IMR-90 (cell line): ENCODE data around the gene PGF. TPM values are rescaled to one million over a fixed set of nuclear protein-coding genes. Genes with fewer than 3 reads are reported as not detected.

Source experiments
- ATAC-seq: fragments of 200-7000 bp; cut with Tn5 transposase; 2 replicates; pipeline ENCODE4 v1.9.1; 2020; ENCODE audit warnings: low read depth, mild to moderate bottlenecking, moderate library complexity
- BruUV-seq: library from RNA; stranded (reverse); fragments of 400-500 nt; replicated peaks from 2 replicates; lab custom pipeline; 2021; lab: Mats Ljungman, UMichigan
- CTCF ChIA-PET: fragments of 300-600 bp; formaldehyde crosslinking; extraction: SDS; loops from one replicate; lab custom pipeline; 2021; ENCODE audit warnings: antibody characterized with exemption; lab: Yijun Ruan, JAX
- POLR2A ChIA-PET: fragments of 300-600 bp; sonication (Branson Sonifier 250); formaldehyde crosslinking; loops from one replicate; lab custom pipeline; 2022; ENCODE audit warnings: antibody characterized with exemption; ENCODE audit not compliant: unreplicated experiment; lab: Charles Lee
- DNase-seq: peaks from one replicate; pipeline ENCODE4 v3.0.0; 2013
- H2AFZ ChIP-seq: replicated peaks from 2 replicates; pipeline ENCODE3; 2013; ENCODE audit warnings: low read length, mild to moderate bottlenecking; ENCODE audit not compliant: poor library complexity
- H2AK5ac ChIP-seq: 2 replicates; pipeline ENCODE4 v1.6.1; 2013; ENCODE audit warnings: low read depth, low read length, inconsistent platforms
- H2AK9ac ChIP-seq: replicated peaks from 2 replicates; pipeline ENCODE3; 2013; ENCODE audit warnings: mild to moderate bottlenecking, low read depth, low read length, moderate library complexity; ENCODE audit not compliant: poor library complexity
- H2BK120ac ChIP-seq: 2 replicates; pipeline ENCODE4 v1.6.1; 2013; ENCODE audit warnings: low read depth, low read length, inconsistent platforms
- H2BK15ac ChIP-seq: 3 replicates; pipeline ENCODE4 v1.6.1; 2013; ENCODE audit warnings: low read depth, low read length, inconsistent platforms
- H2BK20ac ChIP-seq: 2 replicates; pipeline ENCODE4 v1.6.1; 2013; ENCODE audit warnings: low read depth, mild to moderate bottlenecking, inconsistent platforms, low read length, moderate library complexity
- H2BK5ac ChIP-seq: 2 replicates; pipeline ENCODE4 v1.6.1; 2013; ENCODE audit warnings: mild to moderate bottlenecking, low read depth, low read length, inconsistent platforms; ENCODE audit not compliant: poor library complexity, severe bottlenecking
- H3K14ac ChIP-seq: replicated peaks from 2 replicates; pipeline ENCODE4 v1.6.1; 2013; ENCODE audit warnings: low read depth, low read length, inconsistent platforms
- H3K18ac ChIP-seq: 2 replicates; pipeline ENCODE4 v1.6.1; 2013; ENCODE audit warnings: low read depth, low read length, control low read depth
- H3K23ac ChIP-seq: 2 replicates; pipeline ENCODE4 v1.6.1; 2013; ENCODE audit warnings: low read depth, low read length, inconsistent platforms
- H3K27ac ChIP-seq: 2 replicates; pipeline ENCODE4 v1.5.1; 2013; ENCODE audit warnings: mild to moderate bottlenecking, control low read depth, low read length; ENCODE audit not compliant: insufficient read depth
- H3K27me3 ChIP-seq: 2 replicates; pipeline ENCODE4 v1.6.1; 2013; ENCODE audit warnings: low read length; ENCODE audit not compliant: control insufficient read depth, insufficient read depth
- H3K36me3 ChIP-seq: 2 replicates; pipeline ENCODE4 v1.6.1; 2013; ENCODE audit warnings: low read length, mixed read lengths; ENCODE audit not compliant: control insufficient read depth, insufficient read depth
- H3K4ac ChIP-seq: 2 replicates; pipeline ENCODE4 v1.6.1; 2013; ENCODE audit warnings: low read depth, low read length, inconsistent platforms
- H3K4me1 ChIP-seq: 2 replicates; pipeline ENCODE4 v1.6.1; 2013; ENCODE audit warnings: low read length, mixed read lengths; ENCODE audit not compliant: control insufficient read depth, insufficient read depth
- H3K4me2 ChIP-seq: 2 replicates; pipeline ENCODE4 v1.6.1; 2013; ENCODE audit warnings: low read depth, mild to moderate bottlenecking, control low read depth, low read length, moderate library complexity
- H3K4me3 ChIP-seq: 2 replicates; pipeline ENCODE4 v1.5.1; 2013; ENCODE audit warnings: low read depth, mild to moderate bottlenecking, control low read depth, low read length, moderate library complexity; ENCODE audit not compliant: insufficient read depth
- H3K56ac ChIP-seq: 2 replicates; pipeline ENCODE4 v1.6.1; 2013; ENCODE audit warnings: low read length, inconsistent platforms; ENCODE audit not compliant: insufficient read depth; ENCODE audit errors: extremely low read depth
- H3K79me1 ChIP-seq, 2 experiments: 2 replicates each; pipeline ENCODE4 v1.6.1; 2013; ENCODE audit warnings: low read length in 2 of 2, inconsistent platforms in 1 of 2, low read depth in 1 of 2
- H3K9ac ChIP-seq: 2 replicates; pipeline ENCODE4 v1.6.1; 2013; ENCODE audit warnings: low read depth, low read length, control low read depth
- H3K9me1 ChIP-seq: 2 replicates; pipeline ENCODE4 v1.6.1; 2013; ENCODE audit warnings: low read length, inconsistent platforms; ENCODE audit not compliant: insufficient read depth
- H3K9me3 ChIP-seq: 2 replicates; pipeline ENCODE4 v1.6.1; 2013; ENCODE audit warnings: low read length; ENCODE audit not compliant: control insufficient read depth, insufficient read depth
- H4K20me1 ChIP-seq: 2 replicates; pipeline ENCODE4 v1.6.1; 2013; ENCODE audit warnings: low read length, inconsistent platforms; ENCODE audit not compliant: insufficient read depth
- H4K5ac ChIP-seq: 2 replicates; pipeline ENCODE4 v1.6.1; 2013; ENCODE audit warnings: mild to moderate bottlenecking, low read depth, low read length, control low read depth
- H4K8ac ChIP-seq, 2 experiments: 2 replicates each; pipeline ENCODE4 v1.6.1; 2013; ENCODE audit warnings: low read depth in 2 of 2, low read length in 2 of 2, control low read depth in 1 of 2, inconsistent platforms in 1 of 2
- H4K91ac ChIP-seq: 2 replicates; pipeline ENCODE4 v1.6.1; 2013; ENCODE audit warnings: low read depth, low read length, inconsistent platforms; ENCODE audit not compliant: insufficient read depth
- BHLHE40 ChIP-seq: fragments of 150-350 bp; IDR thresholded peaks from 2 replicates; pipeline ENCODE4 v1.6.1; 2016; ENCODE audit warnings: mild to moderate bottlenecking, low read depth, low read length
- CHD1 ChIP-seq: IDR thresholded peaks from 2 replicates; pipeline ENCODE4 v1.6.1; 2012; ENCODE audit warnings: low read depth, low read length, improper control_type of control experiment
- ELK1 ChIP-seq: fragments of 150-350 bp; IDR thresholded peaks from 2 replicates; pipeline ENCODE4 v1.6.1; 2016; ENCODE audit warnings: low read depth, mild to moderate bottlenecking, low read length, moderate library complexity, borderline replicate concordance
- FOS ChIP-seq: fragments of 150-350 bp; IDR thresholded peaks from 2 replicates; pipeline ENCODE4 v1.6.1; 2016; ENCODE audit warnings: low read depth, low read length
- MAZ ChIP-seq: IDR thresholded peaks from 2 replicates; pipeline ENCODE4 v1.6.1; 2012; ENCODE audit warnings: low read depth, mild to moderate bottlenecking, low read length, improper control_type of control experiment, moderate library complexity, borderline replicate concordance
- POLR2A ChIP-seq: IDR thresholded peaks from 2 replicates; pipeline ENCODE4 v1.6.1; 2012; ENCODE audit warnings: mild to moderate bottlenecking, low read depth, low read length
- RAD21 ChIP-seq: IDR thresholded peaks from 2 replicates; pipeline ENCODE4 v1.6.1; 2012; ENCODE audit warnings: low read length, improper control_type of control experiment
- RCOR1 ChIP-seq: IDR thresholded peaks from 2 replicates; pipeline ENCODE4 v1.6.1; 2012; ENCODE audit warnings: mild to moderate bottlenecking, low read length, improper control_type of control experiment; ENCODE audit not compliant: insufficient replicate concordance
- RFX5 ChIP-seq: IDR thresholded peaks from 2 replicates; pipeline ENCODE4 v1.8.0; 2012; ENCODE audit warnings: low read depth, mild to moderate bottlenecking, low read length, moderate library complexity
- SMC3 ChIP-seq: fragments of 150-350 bp; IDR thresholded peaks from 2 replicates; pipeline ENCODE4 v1.6.1; 2016; ENCODE audit warnings: low read depth, mild to moderate bottlenecking, antibody characterized with exemption, low read length, moderate library complexity
- USF2 ChIP-seq: fragments of 150-350 bp; IDR thresholded peaks from 2 replicates; pipeline ENCODE4 v1.6.1; 2017; ENCODE audit warnings: mild to moderate bottlenecking, antibody characterized with exemption, low read length, low read depth
- WGBS, 2 experiments: methylation state at CpG; one replicate each; pipeline versions ENCODE4 v1.1.5 to v1.1.7; 2013; ENCODE audit warnings: missing lambda C conversion rate in 2 of 2; ENCODE audit not compliant: insufficient read length in 1 of 2; ENCODE audit errors: extremely low coverage in 2 of 2; 5-methylcytosine and 5-hydroxymethylcytosine counted together
- dilution Hi-C: fragments of 300-500 bp; cut with HindIII; formaldehyde crosslinking; loops from one replicate; pipeline ENCODE4 v1.14.3; 2018; ENCODE audit warnings: low sequenced_read_pairs; ENCODE audit not compliant: unreplicated experiment
- in situ Hi-C: fragments of 300-500 bp; cut with MboI; formaldehyde crosslinking; loops from 3 replicates; pipeline ENCODE4 v1.14.3; 2019; ENCODE audit warnings: low sequenced_read_pairs, inconsistent platforms, mixed read lengths
- intact Hi-C: fragments of 100-400 bp; cut with micrococcal nuclease; formaldehyde crosslinking; loops from 2 replicates; pipeline ENCODE4 v1.10.0; 2022
- polyA plus RNA-seq, 3 experiments: library from polyadenylated mRNA; depleted of rRNA; stranded (reverse); fragments of >200 nt; gene quantifications; 2 replicates each; pipeline ENCODE4 v1.2.3, GENCODE V29; 2012; ENCODE audit warnings: low replicate concordance in 1 of 3
- total RNA-seq: library from RNA; depleted of rRNA; stranded (reverse); fragments of >200 nt; gene quantifications from 2 replicates; pipeline ENCODE4 v1.2.3, GENCODE V29; 2012
- TF ChIP-seq, protein P1 (sequence below): conservative IDR thresholded peaks from 2 replicates; pipeline ENCODE4 v1.5.1; 2012; ENCODE audit warnings: mild to moderate bottlenecking, low read depth, low read length, improper control_type of control experiment

The PGF gene
- total and polyA plus RNA-seq, 2 of the 4 experiments (the other 2 are of a cell fraction): 0.36 to 0.39 TPM

GRCh38 chr14:74893614-74894091 lies 61.7 kb downstream of the PGF start:
- no peak overlapping the region for H3K23ac ChIP-seq
- dilution Hi-C loops (no loop called here), intact Hi-C loops (no loop called here), in situ Hi-C loops (no loop called here)
- no peak overlapping the region for H2BK5ac ChIP-seq
- no peak overlapping the region for H2AFZ ChIP-seq
- no peak overlapping the region for H3K14ac ChIP-seq
- H3K36me3 ChIP-seq: peaks cover 66% of the 10 kb centered on the region
- no peak overlapping the region for H3K4me3 ChIP-seq
- no peak overlapping the region for H2AK9ac ChIP-seq
- H3K56ac ChIP-seq: no peak overlapping the region
- H3K18ac ChIP-seq: no peak overlapping the region
- H3K4ac ChIP-seq: no peak overlapping the region
- BruUV-seq: no TSS peak
- WGBS, 2 experiments: 100% methylated on average over 1 of the region's 4 CpGs; no CpG with 5 or more reads in 1 of the 2 experiments
- no peak overlapping the region for H3K27ac ChIP-seq
- H4K20me1 ChIP-seq: peaks cover 11% of the 10 kb centered on the region
- H3K4me2 ChIP-seq: no peak overlapping the region
- no peak overlapping the region for H4K91ac ChIP-seq
- H2BK120ac ChIP-seq: no peak overlapping the region
- ChIA-PET CTCF (interaction anchor here (0.9 kb wide), 1 partner anchor 12 kb away, joined by 4 read pairs; no protein-coding TSS in a partner anchor), POLR2A (no interaction called here)
- no peaks in the 10 kb centered on the region for H3K27me3 ChIP-seq
- TF ChIP-seq USF2: no peak
- TF ChIP-seq SMC3: no peak
- no peak for TF ChIP-seq MAZ
- TF ChIP-seq FOS: no peak
- TF ChIP-seq, protein P1, sequence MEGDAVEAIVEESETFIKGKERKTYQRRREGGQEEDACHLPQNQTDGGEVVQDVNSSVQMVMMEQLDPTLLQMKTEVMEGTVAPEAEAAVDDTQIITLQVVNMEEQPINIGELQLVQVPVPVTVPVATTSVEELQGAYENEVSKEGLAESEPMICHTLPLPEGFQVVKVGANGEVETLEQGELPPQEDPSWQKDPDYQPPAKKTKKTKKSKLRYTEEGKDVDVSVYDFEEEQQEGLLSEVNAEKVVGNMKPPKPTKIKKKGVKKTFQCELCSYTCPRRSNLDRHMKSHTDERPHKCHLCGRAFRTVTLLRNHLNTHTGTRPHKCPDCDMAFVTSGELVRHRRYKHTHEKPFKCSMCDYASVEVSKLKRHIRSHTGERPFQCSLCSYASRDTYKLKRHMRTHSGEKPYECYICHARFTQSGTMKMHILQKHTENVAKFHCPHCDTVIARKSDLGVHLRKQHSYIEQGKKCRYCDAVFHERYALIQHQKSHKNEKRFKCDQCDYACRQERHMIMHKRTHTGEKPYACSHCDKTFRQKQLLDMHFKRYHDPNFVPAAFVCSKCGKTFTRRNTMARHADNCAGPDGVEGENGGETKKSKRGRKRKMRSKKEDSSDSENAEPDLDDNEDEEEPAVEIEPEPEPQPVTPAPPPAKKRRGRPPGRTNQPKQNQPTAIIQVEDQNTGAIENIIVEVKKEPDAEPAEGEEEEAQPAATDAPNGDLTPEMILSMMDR: no peak
- TF ChIP-seq RFX5: no peak
- TF ChIP-seq RCOR1: no peak
- no peak for TF ChIP-seq RAD21
- TF ChIP-seq BHLHE40: no peak
- TF ChIP-seq CHD1: no peak
- no peak for TF ChIP-seq ELK1
- no peak for TF ChIP-seq POLR2A
- no peak overlapping the region for H4K8ac ChIP-seq
- peaks cover 2% of the 10 kb centered on the region; the same call in 1 of the 2 replicates for H3K9me1 ChIP-seq
- no peak overlapping the region for H2AK5ac ChIP-seq
- no peak overlapping the region for H3K9ac ChIP-seq
- H2BK20ac ChIP-seq: no peak overlapping the region
- peaks cover 36 to 63% of the 10 kb centered on the region in 2 experiments for H3K79me1 ChIP-seq
- no peaks in the 10 kb centered on the region for H3K9me3 ChIP-seq
- peaks cover 2% of the 10 kb centered on the region for H3K4me1 ChIP-seq
- H4K5ac ChIP-seq: no peak overlapping the region
- no peak overlapping the region for H2BK15ac ChIP-seq
- ATAC-seq (no peak), DNase-seq (no peak)
